T-helper 2 cell treated with Interferon-gamma antibody and Interleukin-4, amounts not matched to agents 5 μg/mL and 100 μg/mL, for 36 hours (primary cell): ENCODE results near the gene CCDC60.

Source experiments
- DNase-seq: peaks from one replicate; pipeline ENCODE4 v3.0.0; 2021; ENCODE audit warnings: low spot score
- H3K27ac Mint-ChIP-seq: one replicate; pipeline ENCODE4 v1.8.0; 2021; ENCODE audit warnings: mild to moderate bottlenecking, mixed read lengths
- H3K27me3 Mint-ChIP-seq: one replicate; pipeline ENCODE4 v1.8.0; 2021; ENCODE audit warnings: low read depth, mixed read lengths
- H3K36me3 Mint-ChIP-seq: one replicate; pipeline ENCODE4 v1.8.0; 2021; ENCODE audit warnings: low read depth, mixed read lengths
- H3K4me1 Mint-ChIP-seq: one replicate; pipeline ENCODE4 v1.8.0; 2021; ENCODE audit warnings: low read depth, mixed read lengths
- H3K4me3 Mint-ChIP-seq: one replicate; pipeline ENCODE4 v1.8.0; 2022; ENCODE audit warnings: mild to moderate bottlenecking, moderate library complexity, mixed read lengths
- H3K9me3 Mint-ChIP-seq: one replicate; pipeline ENCODE4 v1.8.0; 2021; ENCODE audit warnings: mixed read lengths

The CCDC60 gene

GRCh38 chr12:119383206-119383605 lies 48.7 kb downstream of the CCDC60 start:
- Mint-ChIP-seq H3K27me3 (peaks cover 2% of the 10 kb centered on the region), H3K36me3 (no peaks in the 10 kb centered on the region), H3K4me1 (no peaks in the 10 kb centered on the region), H3K9me3 (peaks cover 11% of the 10 kb centered on the region), H3K27ac (no peak overlapping the region), H3K4me3 (no peak overlapping the region)
- DNase-seq, result no peak

- H3K4me1 Mint-ChIP-seq, result no peaks in the 10 kb centered on the region
- H3K4me3 Mint-ChIP-seq, result no peak overlapping the region
- H3K27ac Mint-ChIP-seq, result no peak overlapping the region
- peaks cover 2% of the 10 kb centered on the region for H3K27me3 Mint-ChIP-seq
- H3K9me3 Mint-ChIP-seq, result peaks cover 11% of the 10 kb centered on the region
- no peak for DNase-seq
- no peaks in the 10 kb centered on the region for H3K36me3 Mint-ChIP-seq
These were observed 49.8 kb downstream of the CCDC60 start for GRCh38 chr12:119384340-119384739.

GRCh38 chr12:119385659-119386058 lies 51.1 kb downstream of the CCDC60 start:
- H3K27ac Mint-ChIP-seq, result no peak overlapping the region
- no peaks in the 10 kb centered on the region for H3K4me1 Mint-ChIP-seq
- no peaks in the 10 kb centered on the region for H3K36me3 Mint-ChIP-seq
- no peak for DNase-seq
- H3K4me3 Mint-ChIP-seq, result no peak overlapping the region
- peaks cover 2% of the 10 kb centered on the region for H3K27me3 Mint-ChIP-seq
- H3K9me3 Mint-ChIP-seq, result peaks cover 11% of the 10 kb centered on the region

- H3K4me1 Mint-ChIP-seq, result no peaks in the 10 kb centered on the region
- peaks cover 2% of the 10 kb centered on the region for H3K27me3 Mint-ChIP-seq
- no peak for DNase-seq
- no peaks in the 10 kb centered on the region for H3K36me3 Mint-ChIP-seq
- H3K9me3 Mint-ChIP-seq, result no peaks in the 10 kb centered on the region
- H3K4me3 Mint-ChIP-seq, result no peak overlapping the region
- H3K27ac Mint-ChIP-seq, result no peak overlapping the region
These were observed 55.2 kb downstream of the CCDC60 start for GRCh38 chr12:119389687-119390086.

- peaks cover 2% of the 10 kb centered on the region for H3K27me3 Mint-ChIP-seq
- no peaks in the 10 kb centered on the region for H3K4me1 Mint-ChIP-seq
- H3K9me3 Mint-ChIP-seq, result no peaks in the 10 kb centered on the region
- H3K36me3 Mint-ChIP-seq, result no peaks in the 10 kb centered on the region
- no peak overlapping the region for H3K27ac Mint-ChIP-seq
- H3K4me3 Mint-ChIP-seq, result no peak overlapping the region
- no peak for DNase-seq
These were observed 57.1 kb downstream of the CCDC60 start for GRCh38 chr12:119391673-119392072.

GRCh38 chr12:119393677-119394076 lies 59.1 kb downstream of the CCDC60 start:
- Mint-ChIP-seq H3K4me3 (no peak overlapping the region), H3K36me3 (no peaks in the 10 kb centered on the region), H3K9me3 (no peaks in the 10 kb centered on the region), H3K4me1 (no peaks in the 10 kb centered on the region), H3K27ac (no peak overlapping the region), H3K27me3 (no peaks in the 10 kb centered on the region)
- DNase-seq, result no peak

- Mint-ChIP-seq H3K4me1 (no peaks in the 10 kb centered on the region), H3K36me3 (no peaks in the 10 kb centered on the region), H3K9me3 (no peaks in the 10 kb centered on the region), H3K27me3 (no peaks in the 10 kb centered on the region), H3K4me3 (no peak overlapping the region), H3K27ac (no peak overlapping the region)
- no peak for DNase-seq
These were observed 63.0 kb downstream of the CCDC60 start for GRCh38 chr12:119397540-119397939.

GRCh38 chr12:119398190-119398589 lies 63.7 kb downstream of the CCDC60 start:
- H3K4me1 Mint-ChIP-seq, result no peaks in the 10 kb centered on the region
- H3K9me3 Mint-ChIP-seq, result no peaks in the 10 kb centered on the region
- no peaks in the 10 kb centered on the region for H3K36me3 Mint-ChIP-seq
- H3K27me3 Mint-ChIP-seq, result no peaks in the 10 kb centered on the region
- no peak overlapping the region for H3K27ac Mint-ChIP-seq
- no peak overlapping the region for H3K4me3 Mint-ChIP-seq
- no peak for DNase-seq

- H3K9me3 Mint-ChIP-seq, result no peaks in the 10 kb centered on the region
- H3K4me3 Mint-ChIP-seq, result no peak overlapping the region
- H3K4me1 Mint-ChIP-seq, result no peaks in the 10 kb centered on the region
- H3K27ac Mint-ChIP-seq, result no peak overlapping the region
- no peak for DNase-seq
- H3K36me3 Mint-ChIP-seq, result no peaks in the 10 kb centered on the region
- H3K27me3 Mint-ChIP-seq, result no peaks in the 10 kb centered on the region
These were observed 64.8 kb downstream of the CCDC60 start for GRCh38 chr12:119399301-119399700.

- H3K27ac Mint-ChIP-seq, result no peak overlapping the region
- no peak overlapping the region for H3K4me3 Mint-ChIP-seq
- DNase-seq, result no peak
- H3K9me3 Mint-ChIP-seq, result no peaks in the 10 kb centered on the region
- no peaks in the 10 kb centered on the region for H3K4me1 Mint-ChIP-seq
- H3K27me3 Mint-ChIP-seq, result peaks cover 3% of the 10 kb centered on the region
- H3K36me3 Mint-ChIP-seq, result no peaks in the 10 kb centered on the region
These were observed 71.8 kb downstream of the CCDC60 start for GRCh38 chr12:119406308-119406707.

GRCh38 chr12:119406811-119407210 lies 72.3 kb downstream of the CCDC60 start:
- Mint-ChIP-seq H3K4me1 (no peaks in the 10 kb centered on the region), H3K4me3 (no peak overlapping the region), H3K9me3 (no peaks in the 10 kb centered on the region), H3K27ac (no peak overlapping the region), H3K27me3 (peaks cover 3% of the 10 kb centered on the region), H3K36me3 (no peaks in the 10 kb centered on the region)
- DNase-seq, result no peak

GRCh38 chr12:119409043-119409442 lies 74.5 kb downstream of the CCDC60 start:
- H3K27ac Mint-ChIP-seq, result no peak overlapping the region
- H3K4me3 Mint-ChIP-seq, result no peak overlapping the region
- peaks cover 3% of the 10 kb centered on the region for H3K27me3 Mint-ChIP-seq
- H3K36me3 Mint-ChIP-seq, result no peaks in the 10 kb centered on the region
- no peaks in the 10 kb centered on the region for H3K4me1 Mint-ChIP-seq
- no peaks in the 10 kb centered on the region for H3K9me3 Mint-ChIP-seq
- DNase-seq, result no peak

- peaks cover 3% of the 10 kb centered on the region for H3K27me3 Mint-ChIP-seq
- no peaks in the 10 kb centered on the region for H3K36me3 Mint-ChIP-seq
- no peaks in the 10 kb centered on the region for H3K9me3 Mint-ChIP-seq
- no peak for DNase-seq
- H3K4me3 Mint-ChIP-seq, result no peak overlapping the region
- H3K27ac Mint-ChIP-seq, result no peak overlapping the region
- H3K4me1 Mint-ChIP-seq, result no peaks in the 10 kb centered on the region
These were observed 75.9 kb downstream of the CCDC60 start for GRCh38 chr12:119410396-119410795.

- Mint-ChIP-seq H3K9me3 (no peaks in the 10 kb centered on the region), H3K27ac (no peak overlapping the region), H3K36me3 (no peaks in the 10 kb centered on the region), H3K4me1 (no peaks in the 10 kb centered on the region), H3K27me3 (peaks cover 3% of the 10 kb centered on the region), H3K4me3 (no peak overlapping the region)
- DNase-seq, result no peak
These were observed 77.8 kb downstream of the CCDC60 start for GRCh38 chr12:119412306-119412705.
